HEK293 (cell line): Measurements from ENCODE around the gene RPS5.

Source experiments
- FEZF1 ChIP-seq: fragments of 450-650 bp; formaldehyde crosslinking; IDR thresholded peaks from 2 replicates; pipeline ENCODE4 v1.5.1; 2016; ENCODE audit warnings: missing biosample characterization, missing genetic modification characterization
- HOXC10 ChIP-seq: sonication (generic); formaldehyde crosslinking; IDR thresholded peaks from 2 replicates; pipeline ENCODE4 v1.8.1; 2023; ENCODE audit warnings: mild to moderate bottlenecking, missing genetic modification reagents
- IKZF3 ChIP-seq: fragments of 450-650 bp; IDR thresholded peaks from 2 replicates; pipeline ENCODE4 v1.5.0; 2018; ENCODE audit warnings: missing biosample characterization, mild to moderate bottlenecking, missing genetic modification characterization, moderate library complexity
- KLF8 ChIP-seq: fragments of 450-650 bp; formaldehyde crosslinking; IDR thresholded peaks from 2 replicates; pipeline ENCODE4 v1.5.1; 2016; ENCODE audit warnings: missing biosample characterization, missing genetic modification characterization
- KLF9 ChIP-seq: fragments of 450-650 bp; formaldehyde crosslinking; IDR thresholded peaks from 2 replicates; pipeline ENCODE4 v1.5.1; 2016; ENCODE audit warnings: missing biosample characterization, missing genetic modification characterization, low read depth
- MEIS1 ChIP-seq: sonication (generic); formaldehyde crosslinking; IDR thresholded peaks from 2 replicates; pipeline ENCODE4 v1.8.1; 2022; ENCODE audit warnings: missing genetic modification reagents, mild to moderate bottlenecking, borderline replicate concordance
- MZF1 ChIP-seq: fragments of 450-650 bp; formaldehyde crosslinking; IDR thresholded peaks from 2 replicates; pipeline ENCODE4 v1.5.1; 2017; ENCODE audit warnings: missing biosample characterization, missing genetic modification characterization, borderline replicate concordance
- PRDM1 ChIP-seq: fragments of 450-650 bp; formaldehyde crosslinking; IDR thresholded peaks from 2 replicates; pipeline ENCODE4; 2016; ENCODE audit warnings: missing biosample characterization, missing genetic modification characterization
- REPIN1 ChIP-seq: fragments of 450-650 bp; formaldehyde crosslinking; IDR thresholded peaks from 2 replicates; pipeline ENCODE4 v1.5.1; 2017; ENCODE audit warnings: missing biosample characterization, missing genetic modification characterization, low read depth
- YY1 ChIP-seq: fragments of 450-650 bp; formaldehyde crosslinking; IDR thresholded peaks from 2 replicates; pipeline ENCODE4 v1.5.1; 2018; ENCODE audit warnings: missing biosample characterization, missing genetic modification characterization
- ZBTB17 ChIP-seq: fragments of 450-650 bp; formaldehyde crosslinking; IDR thresholded peaks from 2 replicates; pipeline ENCODE4 v1.5.1; 2016; ENCODE audit warnings: missing biosample characterization, missing genetic modification characterization
- ZFP41 ChIP-seq: fragments of 450-650 bp; formaldehyde crosslinking; IDR thresholded peaks from 2 replicates; pipeline ENCODE4 v1.5.1; 2016; ENCODE audit warnings: missing biosample characterization, missing genetic modification characterization, borderline replicate concordance
- ZNF112 ChIP-seq: fragments of 450-650 bp; formaldehyde crosslinking; IDR thresholded peaks from 2 replicates; pipeline ENCODE4 v1.5.0; 2017; ENCODE audit warnings: missing biosample characterization, missing genetic modification characterization
- ZNF132 ChIP-seq: fragments of 450-650 bp; formaldehyde crosslinking; IDR thresholded peaks from 2 replicates; pipeline ENCODE4 v1.5.1; 2017; ENCODE audit warnings: missing biosample characterization, missing genetic modification characterization, borderline replicate concordance
- ZNF138 ChIP-seq: fragments of 450-650 bp; formaldehyde crosslinking; IDR thresholded peaks from 2 replicates; pipeline ENCODE4 v1.5.1; 2016; ENCODE audit warnings: missing biosample characterization, missing genetic modification characterization, borderline replicate concordance
- ZNF2 ChIP-seq: fragments of 450-650 bp; formaldehyde crosslinking; IDR thresholded peaks from 2 replicates; pipeline ENCODE4 v1.5.1; 2016; ENCODE audit warnings: missing biosample characterization, missing genetic modification characterization
- ZNF202 ChIP-seq: fragments of 450-650 bp; formaldehyde crosslinking; IDR thresholded peaks from 2 replicates; pipeline ENCODE4 v1.5.1; 2016; ENCODE audit warnings: missing biosample characterization, missing genetic modification characterization, borderline replicate concordance
- ZNF266 ChIP-seq: fragments of 450-650 bp; formaldehyde crosslinking; IDR thresholded peaks from 2 replicates; pipeline ENCODE4 v1.5.1; 2016; ENCODE audit warnings: missing biosample characterization, missing genetic modification characterization, low read depth
- ZNF341 ChIP-seq: fragments of 450-650 bp; formaldehyde crosslinking; IDR thresholded peaks from 2 replicates; pipeline ENCODE4; 2016; ENCODE audit warnings: low read depth, missing biosample characterization, missing genetic modification characterization
- ZNF354C ChIP-seq: fragments of 450-650 bp; formaldehyde crosslinking; IDR thresholded peaks from 2 replicates; pipeline ENCODE4 v1.5.1; 2016; ENCODE audit warnings: missing biosample characterization, missing genetic modification characterization, low read depth, borderline replicate concordance
- ZNF391 ChIP-seq: fragments of 450-650 bp; formaldehyde crosslinking; IDR thresholded peaks from 2 replicates; pipeline ENCODE4 v1.5.1; 2016; ENCODE audit warnings: low read depth, missing biosample characterization, missing genetic modification characterization, borderline replicate concordance
- ZNF394 ChIP-seq: fragments of 450-650 bp; formaldehyde crosslinking; IDR thresholded peaks from 2 replicates; pipeline ENCODE4 v1.5.1; 2016; ENCODE audit warnings: missing biosample characterization, missing genetic modification characterization, mild to moderate bottlenecking, moderate library complexity, borderline replicate concordance
- ZNF426 ChIP-seq: fragments of 450-650 bp; formaldehyde crosslinking; IDR thresholded peaks from 2 replicates; pipeline ENCODE4 v1.5.1; 2017; ENCODE audit warnings: missing biosample characterization, missing genetic modification characterization, mild to moderate bottlenecking, inconsistent platforms, moderate library complexity
- ZNF473 ChIP-seq: fragments of 450-650 bp; formaldehyde crosslinking; IDR thresholded peaks from 2 replicates; pipeline ENCODE4 v1.5.1; 2017; ENCODE audit warnings: missing biosample characterization, missing genetic modification characterization
- ZNF701 ChIP-seq: fragments of 450-650 bp; formaldehyde crosslinking; IDR thresholded peaks from 2 replicates; pipeline ENCODE4 v1.5.1; 2016; ENCODE audit warnings: missing biosample characterization, missing genetic modification characterization
- ZSCAN16 ChIP-seq: fragments of 450-650 bp; formaldehyde crosslinking; IDR thresholded peaks from 2 replicates; pipeline ENCODE4 v1.5.1; 2016; ENCODE audit warnings: missing biosample characterization, missing genetic modification characterization
- TF ChIP-seq, protein P1 (sequence below): fragments of 450-650 bp; formaldehyde crosslinking; IDR thresholded peaks from 2 replicates; pipeline ENCODE4 v1.5.1; 2016; ENCODE audit warnings: missing biosample characterization, missing genetic modification characterization, borderline replicate concordance
- TF ChIP-seq, protein P2 (sequence below): fragments of 450-650 bp; formaldehyde crosslinking; IDR thresholded peaks from 2 replicates; pipeline ENCODE4 v1.5.1; 2016; ENCODE audit warnings: missing biosample characterization, missing genetic modification characterization
- TF ChIP-seq, protein P3 (sequence below): fragments of 450-650 bp; formaldehyde crosslinking; IDR thresholded peaks from 2 replicates; pipeline ENCODE4 v1.5.1; 2016; ENCODE audit warnings: missing biosample characterization, missing genetic modification characterization
- TF ChIP-seq, protein P4 (sequence below): fragments of 450-650 bp; formaldehyde crosslinking; IDR thresholded peaks from 2 replicates; pipeline ENCODE4 v1.5.1; 2016; ENCODE audit warnings: missing biosample characterization, missing genetic modification characterization, low read depth
- TF ChIP-seq, protein P5 (sequence below): fragments of 450-650 bp; formaldehyde crosslinking; IDR thresholded peaks from 2 replicates; pipeline ENCODE4 v1.5.1; 2017; ENCODE audit warnings: missing biosample characterization, missing genetic modification characterization

The RPS5 gene

DNA sequence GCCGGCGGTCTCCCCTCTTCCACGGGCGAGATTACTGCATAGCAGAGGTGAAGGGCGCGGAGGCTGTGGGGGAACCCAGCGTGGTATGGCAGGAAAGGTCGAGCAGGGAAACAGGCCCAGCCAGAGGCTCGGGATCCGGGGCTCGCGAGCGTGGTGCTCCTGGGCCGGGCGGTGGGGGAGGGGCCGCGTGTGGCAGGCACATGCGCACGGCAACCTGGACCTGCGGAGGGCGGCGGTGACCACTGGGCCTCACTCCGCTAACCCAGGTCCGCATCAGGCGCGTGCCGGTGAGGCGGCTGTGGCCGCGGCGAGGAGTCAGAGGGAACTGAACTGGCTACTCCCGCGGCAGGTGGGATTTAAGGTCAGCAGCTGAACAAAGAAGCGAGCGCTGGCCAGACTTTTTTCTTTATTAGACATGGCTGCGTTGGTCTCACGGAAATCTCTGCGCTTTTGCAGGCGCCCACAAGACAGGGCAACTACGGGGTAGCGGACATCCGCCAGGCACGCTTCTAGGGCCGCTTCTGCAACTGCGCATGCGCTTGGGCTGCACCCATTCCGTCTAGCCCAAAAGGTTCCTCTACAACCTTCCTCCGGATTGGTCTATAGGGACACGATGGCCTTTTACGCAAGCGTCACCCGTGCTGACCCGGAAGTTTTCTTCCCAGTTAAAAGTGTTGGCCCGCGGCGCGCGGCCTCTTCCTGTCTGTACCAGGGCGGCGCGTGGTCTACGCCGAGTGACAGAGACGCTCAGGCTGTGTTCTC, at the start of gene RPS5 (continued):
- TF ChIP-seq, protein P1, sequence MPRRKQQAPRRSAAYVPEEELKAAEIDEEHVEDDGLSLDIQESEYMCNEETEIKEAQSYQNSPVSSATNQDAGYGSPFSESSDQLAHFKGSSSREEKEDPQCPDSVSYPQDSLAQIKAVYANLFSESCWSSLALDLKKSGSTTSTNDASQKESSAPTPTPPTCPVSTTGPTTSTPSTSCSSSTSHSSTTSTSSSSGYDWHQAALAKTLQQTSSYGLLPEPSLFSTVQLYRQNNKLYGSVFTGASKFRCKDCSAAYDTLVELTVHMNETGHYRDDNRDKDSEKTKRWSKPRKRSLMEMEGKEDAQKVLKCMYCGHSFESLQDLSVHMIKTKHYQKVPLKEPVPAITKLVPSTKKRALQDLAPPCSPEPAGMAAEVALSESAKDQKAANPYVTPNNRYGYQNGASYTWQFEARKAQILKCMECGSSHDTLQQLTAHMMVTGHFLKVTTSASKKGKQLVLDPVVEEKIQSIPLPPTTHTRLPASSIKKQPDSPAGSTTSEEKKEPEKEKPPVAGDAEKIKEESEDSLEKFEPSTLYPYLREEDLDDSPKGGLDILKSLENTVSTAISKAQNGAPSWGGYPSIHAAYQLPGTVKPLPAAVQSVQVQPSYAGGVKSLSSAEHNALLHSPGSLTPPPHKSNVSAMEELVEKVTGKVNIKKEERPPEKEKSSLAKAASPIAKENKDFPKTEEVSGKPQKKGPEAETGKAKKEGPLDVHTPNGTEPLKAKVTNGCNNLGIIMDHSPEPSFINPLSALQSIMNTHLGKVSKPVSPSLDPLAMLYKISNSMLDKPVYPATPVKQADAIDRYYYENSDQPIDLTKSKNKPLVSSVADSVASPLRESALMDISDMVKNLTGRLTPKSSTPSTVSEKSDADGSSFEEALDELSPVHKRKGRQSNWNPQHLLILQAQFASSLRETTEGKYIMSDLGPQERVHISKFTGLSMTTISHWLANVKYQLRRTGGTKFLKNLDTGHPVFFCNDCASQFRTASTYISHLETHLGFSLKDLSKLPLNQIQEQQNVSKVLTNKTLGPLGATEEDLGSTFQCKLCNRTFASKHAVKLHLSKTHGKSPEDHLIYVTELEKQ (tag by site-specific recombination): no peak
- no peak for TF ChIP-seq REPIN1 (tag by site-specific recombination)
- no peak for TF ChIP-seq IKZF3
- TF ChIP-seq, protein P2, sequence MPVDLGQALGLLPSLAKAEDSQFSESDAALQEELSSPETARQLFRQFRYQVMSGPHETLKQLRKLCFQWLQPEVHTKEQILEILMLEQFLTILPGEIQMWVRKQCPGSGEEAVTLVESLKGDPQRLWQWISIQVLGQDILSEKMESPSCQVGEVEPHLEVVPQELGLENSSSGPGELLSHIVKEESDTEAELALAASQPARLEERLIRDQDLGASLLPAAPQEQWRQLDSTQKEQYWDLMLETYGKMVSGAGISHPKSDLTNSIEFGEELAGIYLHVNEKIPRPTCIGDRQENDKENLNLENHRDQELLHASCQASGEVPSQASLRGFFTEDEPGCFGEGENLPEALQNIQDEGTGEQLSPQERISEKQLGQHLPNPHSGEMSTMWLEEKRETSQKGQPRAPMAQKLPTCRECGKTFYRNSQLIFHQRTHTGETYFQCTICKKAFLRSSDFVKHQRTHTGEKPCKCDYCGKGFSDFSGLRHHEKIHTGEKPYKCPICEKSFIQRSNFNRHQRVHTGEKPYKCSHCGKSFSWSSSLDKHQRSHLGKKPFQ (tag by site-specific recombination): no peak
- TF ChIP-seq ZNF426 (tag by site-specific recombination): no peak
- TF ChIP-seq PRDM1 (tag by site-specific recombination): no peak
- TF ChIP-seq YY1 (tag by site-specific recombination): peak; percentile 62
- TF ChIP-seq ZFP41 (tag by site-specific recombination): no peak
- TF ChIP-seq ZNF112 (tag by site-specific recombination): no peak
- TF ChIP-seq FEZF1 (tag by site-specific recombination): peak; percentile 79
- TF ChIP-seq ZNF473 (tag by site-specific recombination): no peak
- TF ChIP-seq MZF1 (tag by site-specific recombination): no peak
- 0 out of 2 replicates have a peak, but pooled peaks have one; percentile 11 for TF ChIP-seq ZNF394 (tag by site-specific recombination)
- no peak for TF ChIP-seq ZNF202 (tag by site-specific recombination)
- no peak; the same call in 1 of the 2 replicates for TF ChIP-seq ZSCAN16 (tag by site-specific recombination)
- TF ChIP-seq, protein P3, sequence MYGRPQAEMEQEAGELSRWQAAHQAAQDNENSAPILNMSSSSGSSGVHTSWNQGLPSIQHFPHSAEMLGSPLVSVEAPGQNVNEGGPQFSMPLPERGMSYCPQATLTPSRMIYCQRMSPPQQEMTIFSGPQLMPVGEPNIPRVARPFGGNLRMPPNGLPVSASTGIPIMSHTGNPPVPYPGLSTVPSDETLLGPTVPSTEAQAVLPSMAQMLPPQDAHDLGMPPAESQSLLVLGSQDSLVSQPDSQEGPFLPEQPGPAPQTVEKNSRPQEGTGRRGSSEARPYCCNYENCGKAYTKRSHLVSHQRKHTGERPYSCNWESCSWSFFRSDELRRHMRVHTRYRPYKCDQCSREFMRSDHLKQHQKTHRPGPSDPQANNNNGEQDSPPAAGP (tag by site-specific recombination): no peak; the same call in 1 of the 2 replicates
- TF ChIP-seq ZNF391 (tag by site-specific recombination): peak; percentile 62; the same call in 1 of the 2 replicates
- no peak for TF ChIP-seq ZNF354C (tag by site-specific recombination)
- no peak for TF ChIP-seq ZNF701 (tag by site-specific recombination)
- peak; percentile 48 for TF ChIP-seq ZNF341 (tag by site-specific recombination)
- TF ChIP-seq, protein P4, sequence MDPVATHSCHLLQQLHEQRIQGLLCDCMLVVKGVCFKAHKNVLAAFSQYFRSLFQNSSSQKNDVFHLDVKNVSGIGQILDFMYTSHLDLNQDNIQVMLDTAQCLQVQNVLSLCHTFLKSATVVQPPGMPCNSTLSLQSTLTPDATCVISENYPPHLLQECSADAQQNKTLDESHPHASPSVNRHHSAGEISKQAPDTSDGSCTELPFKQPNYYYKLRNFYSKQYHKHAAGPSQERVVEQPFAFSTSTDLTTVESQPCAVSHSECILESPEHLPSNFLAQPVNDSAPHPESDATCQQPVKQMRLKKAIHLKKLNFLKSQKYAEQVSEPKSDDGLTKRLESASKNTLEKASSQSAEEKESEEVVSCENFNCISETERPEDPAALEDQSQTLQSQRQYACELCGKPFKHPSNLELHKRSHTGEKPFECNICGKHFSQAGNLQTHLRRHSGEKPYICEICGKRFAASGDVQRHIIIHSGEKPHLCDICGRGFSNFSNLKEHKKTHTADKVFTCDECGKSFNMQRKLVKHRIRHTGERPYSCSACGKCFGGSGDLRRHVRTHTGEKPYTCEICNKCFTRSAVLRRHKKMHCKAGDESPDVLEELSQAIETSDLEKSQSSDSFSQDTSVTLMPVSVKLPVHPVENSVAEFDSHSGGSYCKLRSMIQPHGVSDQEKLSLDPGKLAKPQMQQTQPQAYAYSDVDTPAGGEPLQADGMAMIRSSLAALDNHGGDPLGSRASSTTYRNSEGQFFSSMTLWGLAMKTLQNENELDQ (tag by site-specific recombination): no peak
- peak; percentile 97 for TF ChIP-seq HOXC10 (CRISPR knock-in tag)
- TF ChIP-seq KLF8 (tag by site-specific recombination): no peak; the same call in none of the 2 replicates
- no peak for TF ChIP-seq ZNF132
- TF ChIP-seq ZBTB17: peak; percentile 83
- TF ChIP-seq, protein P5, sequence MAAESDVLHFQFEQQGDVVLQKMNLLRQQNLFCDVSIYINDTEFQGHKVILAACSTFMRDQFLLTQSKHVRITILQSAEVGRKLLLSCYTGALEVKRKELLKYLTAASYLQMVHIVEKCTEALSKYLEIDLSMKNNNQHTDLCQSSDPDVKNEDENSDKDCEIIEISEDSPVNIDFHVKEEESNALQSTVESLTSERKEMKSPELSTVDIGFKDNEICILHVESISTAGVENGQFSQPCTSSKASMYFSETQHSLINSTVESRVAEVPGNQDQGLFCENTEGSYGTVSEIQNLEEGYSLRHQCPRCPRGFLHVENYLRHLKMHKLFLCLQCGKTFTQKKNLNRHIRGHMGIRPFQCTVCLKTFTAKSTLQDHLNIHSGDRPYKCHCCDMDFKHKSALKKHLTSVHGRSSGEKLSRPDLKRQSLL (tag by site-specific recombination): no peak
- TF ChIP-seq ZNF266 (tag by site-specific recombination): no peak
- TF ChIP-seq ZNF2: peak; percentile 71
- TF ChIP-seq MEIS1 (CRISPR knock-in tag): no peak
- TF ChIP-seq ZNF138 (tag by site-specific recombination): no peak
- TF ChIP-seq KLF9 (tag by site-specific recombination): peak; percentile 59
